Hematopoietic multipotent progenitor cell treated with erythropoietin and hydrocortisone succinate and interleukin-3 and kit ligand, for 6 days (in vitro differentiated cells): ENCODE results near the gene DCANP1.

Experiments
- DNase-seq: peaks from one replicate; pipeline ENCODE4 v3.0.0-alpha.2; 2015

The DCANP1 gene

GRCh38 chr5:135439231-135440205 lies 7.6 kb downstream of the DCANP1 start:
- DNase-seq, result no peak

GRCh38 chr5:135438636-135439221 lies 8.4 kb downstream of the DCANP1 start:
- no peak for DNase-seq

- no peak for DNase-seq
Observed at GRCh38 chr5:135437796-135438560, 9.2 kb downstream of the DCANP1 start.

- DNase-seq, result no peak
Observed at GRCh38 chr5:135437422-135437795, 9.7 kb downstream of the DCANP1 start.

GRCh38 chr5:135436951-135437418 lies 10.2 kb downstream of the DCANP1 start:
- no peak for DNase-seq

GRCh38 chr5:135435467-135436330 lies 11.4 kb downstream of the DCANP1 start:
- no peak for DNase-seq

DNA sequence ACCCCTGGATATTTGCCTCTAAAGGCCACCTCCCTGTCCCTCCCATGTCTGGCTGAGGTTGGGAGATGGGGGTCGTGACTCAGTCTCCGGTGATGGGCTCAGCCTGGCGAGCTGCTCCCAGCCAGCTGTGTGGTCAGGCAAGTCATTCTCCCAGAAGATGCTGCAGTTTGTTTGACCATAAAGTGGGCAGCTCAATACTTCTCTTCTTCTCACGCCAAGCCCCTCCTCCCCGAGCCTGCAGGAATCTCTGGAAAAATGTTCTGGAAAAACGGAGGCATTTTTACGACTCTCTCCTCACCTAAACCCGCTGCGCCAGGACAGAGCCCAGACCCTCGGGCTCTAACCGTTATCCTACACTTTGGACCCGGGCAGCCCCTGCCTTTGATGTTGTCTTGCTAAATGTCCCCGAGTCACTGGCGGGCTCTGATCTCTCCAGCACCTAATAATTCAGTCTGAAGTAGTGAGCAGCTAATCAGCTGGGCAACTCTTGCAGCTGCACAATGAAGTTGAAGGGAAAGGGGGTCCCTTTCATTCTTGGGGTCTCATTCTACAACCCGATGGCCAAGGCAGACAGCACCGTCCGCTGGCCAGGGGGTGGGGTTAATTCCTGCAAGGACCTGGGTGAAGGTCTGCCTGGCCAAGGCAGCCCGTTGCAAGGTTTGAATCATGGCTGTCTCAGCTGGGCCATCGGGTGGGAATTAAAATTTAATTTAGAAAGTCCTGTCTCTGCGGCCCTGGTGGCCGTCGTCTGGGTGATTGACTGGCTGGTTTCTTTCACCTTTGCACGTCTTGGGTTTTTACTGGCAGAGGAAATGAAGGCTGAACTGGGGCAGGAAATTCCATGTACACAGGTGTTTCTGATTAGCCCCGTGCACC lies 12.3 kb downstream of the DCANP1 start:
- DNase-seq, result no peak

DNA sequence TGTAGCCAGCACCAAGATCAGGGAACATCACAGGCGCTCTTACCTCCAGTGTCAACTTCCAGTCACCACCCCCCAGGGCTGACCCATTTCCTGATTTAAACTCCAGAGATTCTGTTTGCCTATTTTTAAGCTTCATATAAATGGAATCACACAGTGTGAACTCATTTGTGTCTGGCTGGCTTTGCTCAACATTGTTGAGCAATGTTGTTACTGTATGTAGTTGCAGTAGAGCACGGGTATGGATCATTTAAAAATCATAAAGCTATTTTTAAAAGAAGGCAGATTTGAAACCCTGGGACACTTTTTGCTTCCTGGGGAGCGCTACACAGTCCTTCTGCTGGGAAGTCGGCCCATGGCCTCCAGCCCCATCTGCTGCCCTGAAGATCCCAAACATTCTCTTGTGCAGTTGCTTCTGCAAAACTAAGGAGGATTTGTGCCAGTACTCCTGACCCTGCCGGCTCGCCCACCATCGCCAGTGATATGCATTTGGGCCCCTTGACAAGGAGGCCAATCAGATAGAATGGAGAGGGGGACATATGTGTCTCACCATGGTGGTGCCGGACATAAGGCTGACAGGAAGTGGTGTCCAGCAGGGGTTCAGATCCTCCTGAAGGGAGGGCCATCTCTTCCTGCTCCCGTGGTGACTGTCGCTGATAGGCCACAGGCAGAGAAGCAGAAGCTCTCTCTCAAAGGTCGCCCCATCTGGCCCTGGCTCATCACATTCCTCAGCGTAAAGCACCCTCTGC lies 13.3 kb downstream of the DCANP1 start:
- DNase-seq, result no peak

DNA sequence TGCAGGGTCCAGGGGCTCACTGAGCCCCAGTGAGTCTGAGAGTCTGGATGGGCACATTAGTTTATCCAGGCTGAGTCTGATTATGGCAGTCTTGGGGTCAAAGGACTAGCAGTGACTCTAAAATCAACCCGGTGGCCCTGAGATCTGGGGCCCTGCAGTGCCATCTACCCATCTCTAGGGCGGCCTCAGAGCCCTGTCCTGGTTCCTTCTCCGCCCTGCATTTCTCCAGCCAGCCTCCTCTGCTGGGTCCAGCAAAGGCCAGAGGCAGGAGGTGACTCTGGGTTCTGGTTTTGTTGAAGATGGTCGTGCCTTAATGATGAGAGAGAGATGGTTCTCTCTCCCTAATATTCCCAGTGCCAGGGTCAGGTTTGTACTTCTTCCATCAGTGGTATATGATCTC lies 15.0 kb downstream of the DCANP1 start:
- no peak for DNase-seq

GRCh38 chr5:135430135-135430437 lies 17.1 kb downstream of the DCANP1 start:
- no peak for DNase-seq

GRCh38 chr5:135429301-135430134 lies 17.6 kb downstream of the DCANP1 start:
- no peak for DNase-seq

DNA sequence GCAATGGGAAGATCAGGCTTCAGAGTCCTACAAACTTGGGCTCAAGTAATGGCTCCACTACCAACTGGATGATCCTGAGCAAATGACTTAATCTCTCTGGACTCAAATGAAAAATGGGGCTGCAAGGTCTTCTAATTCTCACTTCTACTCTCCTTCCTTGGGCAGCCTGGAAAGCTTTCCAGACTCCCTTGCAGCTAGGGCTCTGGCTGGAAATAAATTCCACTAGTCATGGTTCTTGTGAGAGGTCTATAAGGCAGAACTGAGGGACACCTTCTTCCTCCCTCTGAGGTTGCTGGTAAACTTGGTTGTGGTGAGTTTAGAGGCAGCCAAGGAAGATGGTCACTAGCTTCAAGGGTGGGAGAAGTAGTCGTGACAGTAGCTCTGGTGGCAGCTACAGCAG lies 18.6 kb downstream of the DCANP1 start:
- no peak for DNase-seq

DNA sequence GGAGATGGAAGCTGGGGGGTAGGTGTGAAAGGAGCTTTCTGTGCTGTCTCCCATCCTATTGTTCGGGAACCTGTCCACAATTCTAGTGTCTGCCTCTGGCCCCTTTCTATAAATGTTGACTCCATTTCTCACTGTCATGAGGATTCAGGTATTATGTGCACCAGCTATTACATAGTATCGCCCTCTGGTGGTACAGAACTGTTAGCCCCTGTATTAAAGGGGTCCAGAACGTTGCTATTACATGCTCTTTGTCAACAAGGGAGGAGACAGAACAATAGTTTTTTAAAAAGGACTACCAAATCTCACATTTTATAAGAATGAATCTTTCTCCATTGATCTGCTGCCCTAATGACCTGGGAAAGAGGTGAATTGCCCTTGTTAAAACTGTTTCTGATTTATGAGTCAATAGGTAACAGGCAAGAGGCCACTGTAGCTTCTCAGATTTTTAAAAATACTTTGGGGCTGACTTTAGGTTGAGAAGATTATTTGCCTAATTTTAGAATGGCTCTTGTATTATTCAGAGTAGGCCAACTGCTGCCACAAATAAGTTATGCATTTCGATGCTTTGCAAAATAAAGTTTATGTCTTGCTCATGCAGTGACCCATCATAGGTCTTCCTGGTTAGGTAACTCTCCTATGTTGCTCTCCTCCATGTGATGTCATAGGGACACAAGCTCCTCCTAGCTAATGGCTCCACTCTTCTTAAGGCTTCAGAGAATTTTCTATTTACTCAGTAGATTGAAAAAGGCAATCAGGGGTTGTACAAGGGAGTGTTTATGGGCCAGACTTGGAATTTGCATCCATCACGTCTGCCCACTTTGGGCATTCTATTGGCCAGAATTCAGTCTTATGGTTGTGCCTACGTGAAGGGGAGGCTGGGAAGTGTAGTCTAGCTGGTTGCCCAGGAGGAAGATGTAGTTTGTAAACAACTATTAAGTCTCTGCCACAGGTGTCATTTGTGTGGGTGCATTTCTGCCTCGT lies 20.8 kb downstream of the DCANP1 start:
- peak; percentile 94 for DNase-seq

DNA sequence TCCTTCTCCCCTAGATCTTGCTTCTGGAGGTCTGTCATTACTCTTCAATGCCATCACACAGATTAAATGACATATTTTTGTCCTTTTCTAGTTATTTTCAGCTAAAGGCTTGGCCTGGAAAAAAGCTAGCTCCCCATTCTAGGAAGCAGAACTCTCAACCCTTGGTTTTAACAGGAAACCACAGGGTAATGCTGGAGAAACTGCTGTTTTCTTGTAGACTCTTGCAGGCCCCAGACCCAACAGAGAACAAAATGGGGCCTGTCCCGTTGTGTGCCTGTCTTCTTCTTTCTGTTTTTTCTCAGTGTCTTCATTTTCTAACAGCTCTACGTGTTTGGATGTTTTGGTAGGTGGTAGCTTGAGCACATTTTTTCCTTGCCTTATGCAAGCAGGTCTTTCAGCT lies 21.5 kb downstream of the DCANP1 start:
- DNase-seq, result peak; percentile 51

DNA sequence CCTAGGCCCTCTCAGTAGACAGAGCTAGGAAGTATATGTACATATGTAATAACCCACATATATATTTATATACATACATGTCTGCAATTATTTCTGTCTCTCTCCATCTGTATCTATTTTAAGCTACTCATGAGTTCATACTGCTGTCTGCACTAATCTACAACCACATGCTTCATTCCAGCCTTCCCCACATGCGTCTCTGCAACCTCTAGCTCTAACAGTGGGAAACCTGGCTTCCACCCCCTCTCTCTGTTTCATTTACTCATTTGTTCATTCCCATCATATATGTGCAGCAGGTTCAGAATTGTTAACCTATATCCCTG lies 23.3 kb downstream of the DCANP1 start:
- no peak for DNase-seq

GRCh38 chr5:135423146-135423845 lies 23.9 kb downstream of the DCANP1 start:
- DNase-seq, result peak; percentile 61

DNA sequence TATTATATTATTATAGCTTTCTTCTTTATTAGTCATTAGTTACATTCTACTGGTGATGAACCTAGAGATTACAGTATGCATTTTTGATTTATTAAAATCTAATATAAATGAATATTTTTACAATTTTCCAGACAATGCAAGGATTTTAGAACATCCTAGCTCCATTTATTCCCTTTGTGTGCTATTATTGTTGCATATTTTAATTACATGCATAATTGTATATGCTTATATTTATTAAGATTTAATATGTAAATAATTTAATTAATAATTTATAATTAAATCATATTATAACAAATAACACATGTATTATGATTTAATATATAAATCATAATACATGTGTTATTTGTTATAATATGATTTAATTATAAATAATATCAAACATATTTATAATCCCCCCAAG lies 24.7 kb downstream of the DCANP1 start:
- DNase-seq, result no peak

DNA sequence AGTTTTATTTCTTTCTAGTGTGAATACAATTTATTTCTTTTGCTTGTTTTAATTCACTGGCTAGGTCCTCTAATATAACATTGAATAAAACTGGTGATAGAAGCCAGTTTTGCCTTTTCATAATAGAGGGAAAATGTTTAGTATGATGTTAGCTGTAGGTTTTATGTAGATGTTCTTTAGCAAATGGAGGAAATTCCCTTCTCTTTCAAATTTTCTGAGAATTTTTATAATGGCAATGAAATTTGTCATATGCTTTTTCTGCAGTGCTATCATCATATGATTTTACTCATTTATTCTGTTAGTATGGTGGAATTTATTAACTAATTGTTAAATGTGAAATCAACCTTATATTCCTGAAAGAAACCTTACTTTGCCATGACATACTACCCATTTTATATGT lies 30.1 kb downstream of the DCANP1 start:
- DNase-seq, result no peak
